ENCODE data around the gene EHMT2. TPM values are rescaled to one million over a fixed set of nuclear protein-coding genes. Genes with fewer than 3 reads are reported as not detected.
"Not testable (repeated sequence)": the region's sequence is repeated elsewhere in the genome, so short reads cannot be mapped to it uniquely, and the experiment has no call there.

Gene EHMT2
- total RNA-seq, 2 experiments from 2014 or later: 33.0 to 37.3 TPM

- Mint-ChIP-seq H3K27me3 (ENCODE audit: low read depth) (no peaks in the 10 kb centered on the region), H3K9me3 (no peaks in the 10 kb centered on the region), H3K4me3 (no peak overlapping the region), H3K36me3 (ENCODE audit: low read depth) (no peaks in the 10 kb centered on the region), H3K4me1 (ENCODE audit: low read depth) (no peaks in the 10 kb centered on the region), H3K27ac (no peak overlapping the region)
- CTCF ChIA-PET: interaction anchor here (0.6 kb wide), 1 partner anchor 12 kb away, joined by 4 read pairs; no protein-coding TSS in a partner anchor
- no peak for DNase-seq
- intact Hi-C loops (cut with micrococcal nuclease): no loop called here
Measured at GRCh38 chr6:31928672-31928939, 31.1 kb upstream of the EHMT2 start.

- CTCF ChIA-PET: interaction anchor here (0.6 kb wide), 1 partner anchor 12 kb away, joined by 4 read pairs; no protein-coding TSS in a partner anchor
- intact Hi-C loops (cut with micrococcal nuclease): no loop called here
- Mint-ChIP-seq H3K4me1 (ENCODE audit: low read depth) (no peaks in the 10 kb centered on the region), H3K27ac (no peak overlapping the region), H3K4me3 (no peak overlapping the region), H3K27me3 (ENCODE audit: low read depth) (no peaks in the 10 kb centered on the region), H3K36me3 (ENCODE audit: low read depth) (no peaks in the 10 kb centered on the region), H3K9me3 (no peaks in the 10 kb centered on the region)
- no peak for DNase-seq
Measured at GRCh38 chr6:31927863-31928671, 30.6 kb upstream of the EHMT2 start.

- Mint-ChIP-seq H3K4me1 (ENCODE audit: low read depth) (no peaks in the 10 kb centered on the region), H3K9me3 (no peaks in the 10 kb centered on the region), H3K27me3 (ENCODE audit: low read depth) (no peaks in the 10 kb centered on the region), H3K4me3 (no peak within 1 kb of the TSS), H3K27ac (no peak within 1 kb of the TSS), H3K36me3 (ENCODE audit: low read depth) (no peaks in the 10 kb centered on the region)
- no peak for DNase-seq
- CTCF ChIA-PET: no interaction called here
- intact Hi-C loops (cut with micrococcal nuclease): no loop called here
Measured at GRCh38 chr6:31927242-31927862, 29.9 kb upstream of the EHMT2 start, which contains the start of gene C2. C2 (plus strand) TSS chr6:31927717; CDS start chr6:31927753, 36 bp downstream.

- H3K27ac Mint-ChIP-seq: no peak overlapping the region
- intact Hi-C loops (cut with micrococcal nuclease): no loop called here
- no peaks in the 10 kb centered on the region for H3K36me3 Mint-ChIP-seq (ENCODE audit: low read depth)
- no peaks in the 10 kb centered on the region for H3K27me3 Mint-ChIP-seq (ENCODE audit: low read depth)
- no peaks in the 10 kb centered on the region for H3K4me1 Mint-ChIP-seq (ENCODE audit: low read depth)
- H3K4me3 Mint-ChIP-seq: no peak overlapping the region
- H3K9me3 Mint-ChIP-seq: no peaks in the 10 kb centered on the region
- CTCF ChIA-PET: interaction anchor here (0.7 to 1.7 kb wide), 3 partner anchors 24 to 242 kb away, joined by 3 to 4 read pairs (median 3); partner anchors contain the start of gene LY6G5C
- DNase-seq: peak; percentile 71
Measured at GRCh38 chr6:31922942-31923341, 25.4 kb upstream of the EHMT2 start.

GRCh38 chr6:31920811-31921210 is 23.3 kb upstream of the EHMT2 start:
- Mint-ChIP-seq H3K9me3 (no peaks in the 10 kb centered on the region), H3K4me1 (ENCODE audit: low read depth) (no peaks in the 10 kb centered on the region), H3K4me3 (no peak overlapping the region), H3K27me3 (ENCODE audit: low read depth) (no peaks in the 10 kb centered on the region), H3K36me3 (ENCODE audit: low read depth) (no peaks in the 10 kb centered on the region), H3K27ac (no peak overlapping the region)
- intact Hi-C loops (cut with micrococcal nuclease): no loop called here
- DNase-seq: no peak
- CTCF ChIA-PET: interaction anchor here (1.1 kb wide), 1 partner anchor 32 kb away, joined by 3 read pairs; no protein-coding TSS in a partner anchor

- CTCF ChIA-PET: interaction anchor here (0.5 to 1.1 kb wide), 2 partner anchors 33 to 133 kb away, joined by 3 read pairs; no protein-coding TSS in a partner anchor
- Mint-ChIP-seq H3K27ac (no peak overlapping the region), H3K27me3 (ENCODE audit: low read depth) (no peaks in the 10 kb centered on the region), H3K9me3 (no peaks in the 10 kb centered on the region), H3K4me1 (ENCODE audit: low read depth) (no peaks in the 10 kb centered on the region), H3K36me3 (ENCODE audit: low read depth) (no peaks in the 10 kb centered on the region), H3K4me3 (no peak overlapping the region)
- intact Hi-C loops (cut with micrococcal nuclease): no loop called here
- no peak for DNase-seq
Measured at GRCh38 chr6:31919624-31920303, 22.3 kb upstream of the EHMT2 start.

- DNase-seq: no peak
- Mint-ChIP-seq H3K36me3 (ENCODE audit: low read depth) (no peaks in the 10 kb centered on the region), H3K27ac (no peak overlapping the region), H3K4me1 (ENCODE audit: low read depth) (no peaks in the 10 kb centered on the region), H3K4me3 (no peak overlapping the region), H3K27me3 (ENCODE audit: low read depth) (no peaks in the 10 kb centered on the region), H3K9me3 (no peaks in the 10 kb centered on the region)
- intact Hi-C loops (cut with micrococcal nuclease): no loop called here
- CTCF ChIA-PET: interaction anchor here (0.6 kb wide), 1 partner anchor 33 kb away, joined by 3 read pairs; no protein-coding TSS in a partner anchor
Measured at GRCh38 chr6:31918069-31918720, 20.7 kb upstream of the EHMT2 start.

GRCh38 chr6:31915756-31916155 is 18.3 kb upstream of the EHMT2 start:
- no peak for DNase-seq
- Mint-ChIP-seq H3K27ac (no peak overlapping the region), H3K36me3 (ENCODE audit: low read depth) (no peaks in the 10 kb centered on the region), H3K9me3 (no peaks in the 10 kb centered on the region), H3K4me3 (no peak overlapping the region), H3K4me1 (ENCODE audit: low read depth) (peaks cover 10% of the 10 kb centered on the region), H3K27me3 (ENCODE audit: low read depth) (peaks cover 5% of the 10 kb centered on the region)
- intact Hi-C loops (cut with micrococcal nuclease): no loop called here
- CTCF ChIA-PET: interaction anchor here (0.6 kb wide), 1 partner anchor 59 kb away, joined by 3 read pairs; no protein-coding TSS in a partner anchor

GRCh38 chr6:31915351-31915750 is 17.9 kb upstream of the EHMT2 start:
- Mint-ChIP-seq H3K4me3 (no peak overlapping the region), H3K36me3 (ENCODE audit: low read depth) (no peaks in the 10 kb centered on the region), H3K27ac (no peak overlapping the region), H3K27me3 (ENCODE audit: low read depth) (peaks cover 5% of the 10 kb centered on the region), H3K4me1 (ENCODE audit: low read depth) (peaks cover 12% of the 10 kb centered on the region), H3K9me3 (no peaks in the 10 kb centered on the region)
- intact Hi-C loops (cut with micrococcal nuclease): no loop called here
- DNase-seq: no peak
- CTCF ChIA-PET: no interaction called here

- no peaks in the 10 kb centered on the region for H3K9me3 Mint-ChIP-seq
- DNase-seq: no peak
- no peak overlapping the region for H3K27ac Mint-ChIP-seq
- H3K36me3 Mint-ChIP-seq (ENCODE audit: low read depth): no peaks in the 10 kb centered on the region
- CTCF ChIA-PET: interaction anchor here (1.0 kb wide), 1 partner anchor 40 kb away, joined by 3 read pairs; no protein-coding TSS in a partner anchor
- H3K27me3 Mint-ChIP-seq (ENCODE audit: low read depth): peaks cover 5% of the 10 kb centered on the region
- no peak overlapping the region for H3K4me3 Mint-ChIP-seq
- peaks cover 15% of the 10 kb centered on the region for H3K4me1 Mint-ChIP-seq (ENCODE audit: low read depth)
- intact Hi-C loops (cut with micrococcal nuclease): no loop called here
Measured at GRCh38 chr6:31911826-31912585, 14.5 kb upstream of the EHMT2 start.

- H3K27ac Mint-ChIP-seq; H3K4me3 Mint-ChIP-seq; H3K36me3 Mint-ChIP-seq (ENCODE audit: low read depth); H3K9me3 Mint-ChIP-seq; DNase-seq; H3K27me3 Mint-ChIP-seq (ENCODE audit: low read depth); intact Hi-C loops (cut with micrococcal nuclease): not testable (repeated sequence)
- CTCF ChIA-PET: interaction anchor here (0.5 to 0.7 kb wide), 3 partner anchors 22 to 231 kb away, joined by 3 to 4 read pairs (median 4); no protein-coding TSS in a partner anchor
- H3K4me1 Mint-ChIP-seq (ENCODE audit: low read depth): peaks cover 15% of the 10 kb centered on the region
Measured at GRCh38 chr6:31909298-31909697, 11.8 kb upstream of the EHMT2 start.
